Measurements from ENCODE around the gene SGCG. TPM values are rescaled to one million over a fixed set of nuclear protein-coding genes. Genes with fewer than 3 reads are reported as not detected.

Gene SGCG
- total and polyA plus RNA-seq, 7 donors: 0.16 to 1.2 (median 1.0) TPM; not detected in 1

DNA sequence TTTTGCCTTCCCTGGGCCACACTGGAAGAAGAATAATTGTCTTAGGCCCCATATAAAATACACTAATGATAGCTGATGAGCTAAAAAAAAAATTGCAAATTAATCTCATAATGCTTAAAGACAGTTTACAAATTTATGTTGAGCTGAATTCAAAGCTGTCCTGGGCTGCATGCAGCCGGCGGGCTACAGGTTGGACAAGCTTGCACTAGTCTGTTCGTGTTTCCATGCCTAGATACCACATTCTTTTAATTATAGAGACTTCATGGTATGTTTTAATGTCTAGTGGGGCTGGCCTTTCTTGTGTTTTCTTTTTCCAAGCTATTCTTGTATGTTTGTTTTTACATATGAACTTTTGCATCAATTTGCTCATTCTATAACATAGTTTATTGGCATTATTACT lies 90.6 kb downstream of the SGCG start:
- no peak for TF ChIP-seq POLR2A (IDR thresholded peaks at IDR 0.05)
- Histone ChIP-seq H3K4me1 (no peaks in the 10 kb centered on the region), H3K9me3 (no peaks in the 10 kb centered on the region), H3K27ac (no peak overlapping the region), H3K27me3 (no peaks in the 10 kb centered on the region), H3K4me3 (no peak overlapping the region), H3K36me3 (no peaks in the 10 kb centered on the region)
- 86% methylated on average over 3 of the region's 3 CpGs for WGBS, 2 donors
- intact Hi-C loops (cut with DNase I): no loop called here
- DNase-seq: no peak

DNA sequence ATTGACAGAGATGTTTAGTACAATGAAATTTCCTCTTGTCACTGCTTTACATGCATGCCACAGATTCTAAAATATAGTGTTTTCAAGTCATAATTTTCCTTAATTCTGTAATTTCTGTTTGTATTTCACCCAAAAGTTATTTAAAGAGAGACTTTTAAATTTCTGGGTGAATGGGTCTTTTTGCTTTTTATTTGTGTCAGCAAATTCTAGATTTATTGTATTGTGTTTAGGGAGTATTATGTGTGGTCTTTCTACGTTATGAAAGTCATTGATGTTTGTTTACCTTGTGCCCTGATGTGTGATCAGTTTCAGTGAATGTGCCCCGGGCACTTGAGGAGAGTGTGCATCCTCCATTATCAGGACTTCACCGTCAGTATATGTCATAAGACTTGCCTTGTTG lies 92.7 kb downstream of the SGCG start:
- H3K27me3 ChIP-seq: no peaks in the 10 kb centered on the region
- no peaks in the 10 kb centered on the region for H3K4me1 ChIP-seq
- TF ChIP-seq, protein P1, sequence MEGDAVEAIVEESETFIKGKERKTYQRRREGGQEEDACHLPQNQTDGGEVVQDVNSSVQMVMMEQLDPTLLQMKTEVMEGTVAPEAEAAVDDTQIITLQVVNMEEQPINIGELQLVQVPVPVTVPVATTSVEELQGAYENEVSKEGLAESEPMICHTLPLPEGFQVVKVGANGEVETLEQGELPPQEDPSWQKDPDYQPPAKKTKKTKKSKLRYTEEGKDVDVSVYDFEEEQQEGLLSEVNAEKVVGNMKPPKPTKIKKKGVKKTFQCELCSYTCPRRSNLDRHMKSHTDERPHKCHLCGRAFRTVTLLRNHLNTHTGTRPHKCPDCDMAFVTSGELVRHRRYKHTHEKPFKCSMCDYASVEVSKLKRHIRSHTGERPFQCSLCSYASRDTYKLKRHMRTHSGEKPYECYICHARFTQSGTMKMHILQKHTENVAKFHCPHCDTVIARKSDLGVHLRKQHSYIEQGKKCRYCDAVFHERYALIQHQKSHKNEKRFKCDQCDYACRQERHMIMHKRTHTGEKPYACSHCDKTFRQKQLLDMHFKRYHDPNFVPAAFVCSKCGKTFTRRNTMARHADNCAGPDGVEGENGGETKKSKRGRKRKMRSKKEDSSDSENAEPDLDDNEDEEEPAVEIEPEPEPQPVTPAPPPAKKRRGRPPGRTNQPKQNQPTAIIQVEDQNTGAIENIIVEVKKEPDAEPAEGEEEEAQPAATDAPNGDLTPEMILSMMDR (IDR thresholded peaks at IDR 0.05): no peak
- TF ChIP-seq POLR2AphosphoS5 (IDR thresholded peaks at IDR 0.05) (no peak), POLR2A (IDR thresholded peaks at IDR 0.05) (no peak), EP300 (IDR thresholded peaks at IDR 0.05) (no peak)
- no peak overlapping the region for H3K27ac ChIP-seq
- DNase-seq: no peak
- WGBS, 2 donors: 50 to 64% methylated on average over 3 of the region's 3 CpGs
- H3K9me3 ChIP-seq: no peaks in the 10 kb centered on the region
- intact Hi-C loops (cut with DNase I): no loop called here
- H3K36me3 ChIP-seq: no peaks in the 10 kb centered on the region
- H3K4me3 ChIP-seq: no peak overlapping the region

DNA sequence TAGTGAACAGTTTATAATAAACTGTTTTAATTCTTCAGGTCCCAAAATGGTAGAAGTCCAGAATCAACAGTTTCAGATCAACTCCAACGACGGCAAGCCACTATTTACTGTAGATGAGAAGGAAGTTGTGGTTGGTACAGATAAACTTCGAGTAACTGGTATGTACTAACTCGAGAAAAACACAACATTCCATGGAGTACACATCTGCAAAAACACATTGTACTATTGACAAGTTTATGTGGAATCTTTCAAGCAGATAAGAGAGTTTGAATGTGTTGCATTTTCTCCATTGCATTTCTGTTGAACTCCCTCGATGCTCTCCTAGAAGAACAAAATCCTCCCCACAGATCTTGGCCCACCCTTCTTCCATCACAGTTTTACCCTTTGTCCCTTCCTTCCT lies 98.5 kb downstream of the SGCG start:
- Histone ChIP-seq H3K27ac (no peak overlapping the region), H3K27me3 (no peaks in the 10 kb centered on the region), H3K4me3 (no peak overlapping the region), H3K4me1 (no peaks in the 10 kb centered on the region), H3K36me3 (no peaks in the 10 kb centered on the region), H3K9me3 (no peaks in the 10 kb centered on the region)
- TF ChIP-seq EP300 (IDR thresholded peaks at IDR 0.05): no peak
- TF ChIP-seq POLR2A (IDR thresholded peaks at IDR 0.05): no peak
- no peak for TF ChIP-seq POLR2AphosphoS5 (IDR thresholded peaks at IDR 0.05)
- TF ChIP-seq, protein P1 (IDR thresholded peaks at IDR 0.05): no peak
- intact Hi-C loops (cut with DNase I): no loop called here
- WGBS, 2 donors: 69 to 70% methylated on average over 5 of the region's 5 CpGs
- DNase-seq: no peak

DNA sequence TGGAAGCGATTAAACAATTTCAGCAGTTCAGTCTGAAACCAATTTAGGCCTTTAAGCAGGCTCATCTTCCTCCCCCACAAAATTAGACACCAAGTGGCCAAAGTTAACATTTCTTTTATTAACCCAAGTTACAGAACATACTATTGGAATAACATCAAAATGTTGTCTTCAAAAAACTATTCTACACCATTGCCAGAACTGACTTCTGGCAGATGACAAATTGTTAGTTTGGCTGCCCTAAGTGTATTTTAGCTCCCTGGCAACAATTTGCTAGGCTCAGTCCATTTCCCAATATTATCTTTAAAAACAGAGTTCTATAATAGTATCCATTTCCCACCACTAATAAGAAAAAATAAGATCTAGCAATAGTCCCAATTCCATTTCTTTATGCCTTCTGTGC lies 107.8 kb downstream of the SGCG start:
- intact Hi-C loops (cut with DNase I): no loop called here
- no peak for DNase-seq
- no peaks in the 10 kb centered on the region for H3K9me3 ChIP-seq
- TF ChIP-seq EP300 (IDR thresholded peaks at IDR 0.05) (no peak), POLR2AphosphoS5 (IDR thresholded peaks at IDR 0.05) (no peak), POLR2A (IDR thresholded peaks at IDR 0.05) (no peak)
- TF ChIP-seq, protein P1 (IDR thresholded peaks at IDR 0.05): no peak
- H3K27me3 ChIP-seq: no peaks in the 10 kb centered on the region
- no peaks in the 10 kb centered on the region for H3K36me3 ChIP-seq
- 92 to 99% methylated on average over 1 of the region's 1 CpG for WGBS, 2 donors
- H3K4me1 ChIP-seq: no peaks in the 10 kb centered on the region
- H3K4me3 ChIP-seq: no peak overlapping the region
- H3K27ac ChIP-seq: peak overlapping the region in 1 of 4 donors; percentile 48

DNA sequence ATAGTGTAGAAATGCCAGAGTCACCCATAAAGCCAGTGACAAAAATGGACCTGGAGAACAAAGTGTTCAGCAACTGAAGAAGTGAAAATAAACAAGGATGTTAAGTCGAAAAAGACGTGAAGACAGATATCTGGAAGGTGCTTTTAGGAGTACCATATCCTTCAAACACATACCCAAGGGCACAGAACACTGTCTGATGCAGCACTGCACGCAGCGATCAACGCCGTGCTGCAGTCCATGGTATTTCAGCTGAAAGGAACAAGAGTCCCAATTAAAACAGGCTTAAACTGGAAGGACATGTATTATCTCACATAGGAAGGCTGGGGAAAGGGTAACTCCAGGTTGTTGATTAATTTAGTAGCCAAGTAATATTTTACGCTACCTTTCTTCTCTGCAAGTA lies 108.2 kb downstream of the SGCG start:
- H3K27me3 ChIP-seq: no peaks in the 10 kb centered on the region
- H3K27ac ChIP-seq: peak overlapping the region in 1 of 4 donors; percentile 48
- no peak overlapping the region for H3K4me3 ChIP-seq
- no peak for DNase-seq
- no peaks in the 10 kb centered on the region for H3K36me3 ChIP-seq
- WGBS, 2 donors: 73 to 78% methylated on average over 7 of the region's 7 CpGs
- intact Hi-C loops (cut with DNase I): no loop called here
- H3K4me1 ChIP-seq: no peaks in the 10 kb centered on the region
- TF ChIP-seq POLR2AphosphoS5 (IDR thresholded peaks at IDR 0.05): no peak
- TF ChIP-seq, protein P1 (IDR thresholded peaks at IDR 0.05): no peak
- no peak for TF ChIP-seq POLR2A (IDR thresholded peaks at IDR 0.05)
- TF ChIP-seq EP300 (IDR thresholded peaks at IDR 0.05): no peak
- no peaks in the 10 kb centered on the region for H3K9me3 ChIP-seq

All from sigmoid colon (tissue), 7 donors.